Progenitor cell of endocrine pancreas (in vitro differentiated cells): ENCODE measurements around the gene NOS1. TPM values are rescaled to one million over a fixed set of nuclear protein-coding genes. Genes with fewer than 3 reads are reported as not detected.

Experiments used
- DNase-seq: peaks from one replicate; pipeline ENCODE4 v3.0.0; 2021; ENCODE audit warnings: low spot score; ENCODE audit not compliant: unreplicated experiment
- H3K27ac Mint-ChIP-seq: 2 replicates; pipeline ENCODE4 v1.8.0; 2021; ENCODE audit warnings: mild to moderate bottlenecking, moderate library complexity, mixed read lengths
- H3K27me3 Mint-ChIP-seq: 2 replicates; pipeline ENCODE4 v1.8.0; 2021; ENCODE audit warnings: mixed read lengths
- H3K36me3 Mint-ChIP-seq: 2 replicates; pipeline ENCODE4 v1.8.0; 2022; ENCODE audit warnings: mixed read lengths; ENCODE audit not compliant: insufficient read depth
- H3K4me1 Mint-ChIP-seq: 2 replicates; pipeline ENCODE4 v1.8.0; 2021; ENCODE audit warnings: low read depth, mixed read lengths
- H3K4me3 Mint-ChIP-seq: 2 replicates; pipeline ENCODE4 v1.8.0; 2021; ENCODE audit warnings: low read depth, mild to moderate bottlenecking, moderate library complexity, mixed read lengths
- H3K9me3 Mint-ChIP-seq: 2 replicates; pipeline ENCODE4 v1.8.0; 2021; ENCODE audit warnings: low read depth, mixed read lengths
- CTCF ChIP-seq: fragments of 200-600 bp; sonication (generic); IDR thresholded peaks from one replicate; pipeline ENCODE4 v1.5.0; 2021; ENCODE audit warnings: antibody characterized with exemption, mild to moderate bottlenecking; ENCODE audit not compliant: unreplicated experiment
- total RNA-seq: library from RNA; stranded (reverse); gene quantifications from 2 replicates; pipeline ENCODE4 v1.2.1, GENCODE V29; 2021

NOS1 gene
- total RNA-seq, 1 donor from 2014 or later: 0.48 TPM

- Mint-ChIP-seq H3K36me3 (peaks cover 46% of the 10 kb centered on the region), H3K9me3 (no peaks in the 10 kb centered on the region), H3K27ac (peak overlapping the region; percentile 4), H3K4me1 (peaks cover 7% of the 10 kb centered on the region), H3K4me3 (no peak overlapping the region), H3K27me3 (no peaks in the 10 kb centered on the region)
- no peak for TF ChIP-seq CTCF
- no peak for DNase-seq
These were observed 202.4 kb downstream of the NOS1 start for GRCh38 chr12:117158911-117159553.

Other genes with a start within 250 kb of the NOS1 start
- 62.7 and 63.3 TPM in 2 replicates for gene FBXO21, start 171.2 kb downstream of the NOS1 start, total RNA-seq